ENCODE measurements around the gene MAGEB1. TPM values are rescaled to one million over a fixed set of nuclear protein-coding genes. Genes with fewer than 3 reads are reported as not detected.

Gene MAGEB1
- total RNA-seq, 6 experiments from 2014 or later, result not detected

GRCh38 chrX:30296408-30297254 is 49.7 kb downstream of the MAGEB1 start:
- H3K9me3 Mint-ChIP-seq, result no peaks in the 10 kb centered on the region
- TF ChIP-seq, protein P1, sequence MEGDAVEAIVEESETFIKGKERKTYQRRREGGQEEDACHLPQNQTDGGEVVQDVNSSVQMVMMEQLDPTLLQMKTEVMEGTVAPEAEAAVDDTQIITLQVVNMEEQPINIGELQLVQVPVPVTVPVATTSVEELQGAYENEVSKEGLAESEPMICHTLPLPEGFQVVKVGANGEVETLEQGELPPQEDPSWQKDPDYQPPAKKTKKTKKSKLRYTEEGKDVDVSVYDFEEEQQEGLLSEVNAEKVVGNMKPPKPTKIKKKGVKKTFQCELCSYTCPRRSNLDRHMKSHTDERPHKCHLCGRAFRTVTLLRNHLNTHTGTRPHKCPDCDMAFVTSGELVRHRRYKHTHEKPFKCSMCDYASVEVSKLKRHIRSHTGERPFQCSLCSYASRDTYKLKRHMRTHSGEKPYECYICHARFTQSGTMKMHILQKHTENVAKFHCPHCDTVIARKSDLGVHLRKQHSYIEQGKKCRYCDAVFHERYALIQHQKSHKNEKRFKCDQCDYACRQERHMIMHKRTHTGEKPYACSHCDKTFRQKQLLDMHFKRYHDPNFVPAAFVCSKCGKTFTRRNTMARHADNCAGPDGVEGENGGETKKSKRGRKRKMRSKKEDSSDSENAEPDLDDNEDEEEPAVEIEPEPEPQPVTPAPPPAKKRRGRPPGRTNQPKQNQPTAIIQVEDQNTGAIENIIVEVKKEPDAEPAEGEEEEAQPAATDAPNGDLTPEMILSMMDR (IDR thresholded peaks at IDR 0.05), result no peak
- no peak overlapping the region for H3K4me3 Mint-ChIP-seq
- DNase-seq, result no peak
- H3K4me1 Mint-ChIP-seq (ENCODE audit: low read depth), result no peaks in the 10 kb centered on the region
- no peaks in the 10 kb centered on the region for H3K36me3 Mint-ChIP-seq (ENCODE audit: low read depth)
- H3K27me3 Mint-ChIP-seq (ENCODE audit: insufficient read depth), result peaks cover 2% of the 10 kb centered on the region; the same call in 1 of the 2 replicates
- H3K27ac Mint-ChIP-seq, result no peak overlapping the region

DNA sequence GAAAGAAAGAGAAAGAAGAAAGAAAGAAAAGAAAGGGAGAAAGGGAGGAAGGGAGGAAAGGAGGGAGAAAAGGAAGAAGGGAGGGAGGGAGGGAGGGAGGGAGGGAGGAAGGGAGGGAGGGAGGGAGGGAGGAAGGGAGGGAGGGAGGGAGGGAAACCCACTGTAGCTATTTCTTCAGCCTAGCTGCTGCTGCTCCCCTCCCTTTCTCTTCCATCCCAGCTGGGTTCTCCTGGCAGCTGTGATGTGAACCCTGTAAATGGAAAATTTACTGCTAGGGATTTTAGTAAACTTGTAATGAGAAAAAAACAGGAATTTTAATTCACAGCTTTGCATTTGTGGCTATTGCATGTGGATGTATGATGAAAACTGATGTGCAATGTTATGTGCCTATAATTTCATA is 54.3 kb downstream of the MAGEB1 start:
- DNase-seq, result no peak
- no peak overlapping the region for H3K27ac Mint-ChIP-seq
- H3K27me3 Mint-ChIP-seq (ENCODE audit: insufficient read depth), result peaks cover 4% of the 10 kb centered on the region; the same call in 1 of the 2 replicates
- no peak overlapping the region for H3K4me3 Mint-ChIP-seq
- no peaks in the 10 kb centered on the region for H3K9me3 Mint-ChIP-seq
- TF ChIP-seq, protein P1 (IDR thresholded peaks at IDR 0.05), result no peak
- peaks cover 11% of the 10 kb centered on the region; the same call in 1 of the 2 replicates for H3K4me1 Mint-ChIP-seq (ENCODE audit: low read depth)
- no peaks in the 10 kb centered on the region for H3K36me3 Mint-ChIP-seq (ENCODE audit: low read depth)

Other genes starting within 250 kb of the MAGEB1 start
- not detected for gene MAGEB2, start 31.6 kb upstream of the MAGEB1 start, total RNA-seq (2021; fragmentation: NEBNext Ultra II Directional; extraction: Animal tissue kit (Norgen Biotek cat#: 25700))
- gene MAGEB3, start 16.5 kb upstream of the MAGEB1 start, total RNA-seq (2021; fragmentation: NEBNext Ultra II Directional; extraction: Animal tissue kit (Norgen Biotek cat#: 25700)), result not detected
- not detected for gene MAGEB4, start 5.1 kb upstream of the MAGEB1 start, total RNA-seq (2021; fragmentation: NEBNext Ultra II Directional; extraction: Animal tissue kit (Norgen Biotek cat#: 25700))
- gene NR0B1, start 62.2 kb downstream of the MAGEB1 start, total RNA-seq (2021; fragmentation: NEBNext Ultra II Directional; extraction: Animal tissue kit (Norgen Biotek cat#: 25700)), result not detected